Astrocyte (in vitro differentiated cells and primary cell): ENCODE results near the gene MAPKAPK3. TPM values are rescaled to one million over a fixed set of nuclear protein-coding genes. Genes with fewer than 3 reads are reported as not detected.
A peak's percentile ranks its signal among the peaks of the same experiment; 100 is the strongest.

ENCODE experiments used
- DNase-seq: peaks from one replicate; pipeline ENCODE4 v3.0.0-alpha.2; 2010; ENCODE audit warnings: low read depth
- FAIRE-seq: peaks from 2 replicates; lab custom pipeline; 2011; peaks lifted over from hg19 to GRCh38; lab: Jason Lieb, UNC
- H2AFZ ChIP-seq: 2 replicates; pipeline ENCODE4 v1.6.0; 2012; ENCODE audit warnings: low read depth, low read length, inconsistent platforms
- H3K27ac ChIP-seq: 2 replicates; pipeline ENCODE4 v1.5.1; 2011; ENCODE audit warnings: low read depth, low read length, inconsistent platforms
- H3K27me3 ChIP-seq: 2 replicates; pipeline ENCODE4 v1.6.0; 2011; ENCODE audit warnings: low read length, inconsistent platforms; ENCODE audit not compliant: insufficient read depth
- H3K36me3 ChIP-seq: 2 replicates; pipeline ENCODE4 v1.5.1; 2011; ENCODE audit warnings: low read length, inconsistent platforms; ENCODE audit not compliant: insufficient read depth
- H3K4me1 ChIP-seq: 2 replicates; pipeline ENCODE4 v1.5.1; 2011; ENCODE audit warnings: low read length, inconsistent platforms; ENCODE audit not compliant: insufficient read depth
- H3K4me2 ChIP-seq: 2 replicates; pipeline ENCODE4 v1.6.0; 2012; ENCODE audit warnings: low read length, inconsistent platforms
- H3K4me3 ChIP-seq: 2 replicates; pipeline ENCODE4 v1.5.1; 2011; ENCODE audit warnings: low read depth, mild to moderate bottlenecking, low read length, inconsistent platforms; ENCODE audit not compliant: insufficient read depth
- H3K79me2 ChIP-seq: 2 replicates; pipeline ENCODE4 v1.6.0; 2012; ENCODE audit warnings: mild to moderate bottlenecking, low read length, inconsistent platforms; ENCODE audit not compliant: insufficient read depth
- H3K9ac ChIP-seq: 2 replicates; pipeline ENCODE4 v1.6.0; 2012; ENCODE audit warnings: mild to moderate bottlenecking, low read length, inconsistent platforms
- H3K9me3 ChIP-seq: 2 replicates; pipeline ENCODE4 v1.5.1; 2012; ENCODE audit warnings: low read depth, mild to moderate bottlenecking, low read length, inconsistent platforms; ENCODE audit not compliant: insufficient read depth
- H4K20me1 ChIP-seq: 2 replicates; pipeline ENCODE4 v1.6.0; 2012; ENCODE audit warnings: low read length, inconsistent platforms; ENCODE audit not compliant: insufficient read depth
- H3K27ac Mint-ChIP-seq: one replicate; pipeline ENCODE4 v1.8.0; 2021; ENCODE audit warnings: mild to moderate bottlenecking, mixed read lengths; ENCODE audit not compliant: unreplicated experiment
- H3K27me3 Mint-ChIP-seq: one replicate; pipeline ENCODE4 v1.8.0; 2021; ENCODE audit warnings: low read depth, mixed read lengths; ENCODE audit not compliant: unreplicated experiment
- H3K36me3 Mint-ChIP-seq: one replicate; pipeline ENCODE4 v1.8.0; 2021; ENCODE audit warnings: low read depth, mixed read lengths; ENCODE audit not compliant: unreplicated experiment
- H3K4me1 Mint-ChIP-seq: one replicate; pipeline ENCODE4 v1.8.0; 2021; ENCODE audit warnings: low read depth, mixed read lengths; ENCODE audit not compliant: unreplicated experiment
- H3K4me3 Mint-ChIP-seq: one replicate; pipeline ENCODE4 v1.8.0; 2021; ENCODE audit warnings: mild to moderate bottlenecking, moderate library complexity, mixed read lengths; ENCODE audit not compliant: unreplicated experiment
- H3K9me3 Mint-ChIP-seq: one replicate; pipeline ENCODE4 v1.8.0; 2021; ENCODE audit warnings: mild to moderate bottlenecking, mixed read lengths; ENCODE audit not compliant: unreplicated experiment
- EZH2 ChIP-seq: IDR thresholded peaks from 2 replicates; pipeline ENCODE4 v1.6.1; 2012; ENCODE audit warnings: mild to moderate bottlenecking, low read length, inconsistent platforms; ENCODE audit not compliant: insufficient read depth
- total RNA-seq: library from RNA; stranded (reverse); gene quantifications from 2 replicates; pipeline ENCODE4 v1.2.1, GENCODE V29; 2021
- TF ChIP-seq, protein P1 (sequence below): IDR thresholded peaks from 2 replicates; pipeline ENCODE4 v1.5.1; 2011; ENCODE audit warnings: low read depth, mild to moderate bottlenecking, inconsistent platforms, low read length, moderate library complexity; ENCODE audit not compliant: insufficient read depth

Gene MAPKAPK3
- total RNA-seq, 1 donor from 2014 or later: 23.4 TPM

DNA sequence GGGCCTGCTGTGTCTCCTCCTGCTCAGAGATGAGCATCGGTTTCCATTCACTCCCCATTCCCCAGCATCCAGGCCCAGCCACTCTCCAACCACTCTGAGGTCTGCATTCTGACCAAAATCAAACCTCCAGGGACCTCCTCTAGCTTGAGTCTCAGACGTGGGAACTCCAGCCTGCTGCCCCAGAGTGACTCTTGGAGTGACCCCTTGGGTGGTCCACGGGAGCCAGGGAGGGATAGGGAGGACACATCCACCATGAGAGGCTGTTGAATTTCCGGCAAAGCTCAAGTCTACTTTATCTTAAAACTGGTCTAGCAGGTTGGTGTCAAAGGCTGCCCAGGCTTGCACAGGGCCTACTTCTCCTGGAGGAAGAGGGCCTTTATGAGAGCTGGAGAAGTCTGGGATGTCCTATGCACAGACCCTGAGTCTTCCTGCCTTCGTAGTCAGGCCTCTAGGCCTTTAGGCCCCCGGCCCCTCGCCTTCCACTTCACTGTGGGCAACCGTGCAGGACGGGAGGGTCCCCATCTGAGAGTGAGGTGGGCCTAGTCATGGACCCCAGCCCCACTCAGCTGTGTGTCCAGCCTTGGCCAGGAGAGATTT lies 14.3 kb upstream of the MAPKAPK3 start:
- Histone ChIP-seq H3K36me3 (no peaks in the 10 kb centered on the region), H2AFZ (no peak overlapping the region), H3K4me3 (no peak overlapping the region), H3K4me1 (peaks cover 18% of the 10 kb centered on the region), H3K27me3 (no peaks in the 10 kb centered on the region), H3K9ac (peak overlapping the region; percentile 69), H4K20me1 (no peaks in the 10 kb centered on the region), H3K4me2 (no peak overlapping the region), H3K9me3 (no peaks in the 10 kb centered on the region), H3K27ac (peak overlapping the region; percentile 56), H3K79me2 (no peaks in the 10 kb centered on the region)
- Mint-ChIP-seq H3K27ac (peak overlapping the region; percentile 41), H3K36me3 (no peaks in the 10 kb centered on the region), H3K9me3 (no peaks in the 10 kb centered on the region), H3K4me1 (peaks cover 13% of the 10 kb centered on the region), H3K4me3 (no peak overlapping the region), H3K27me3 (peaks cover 35% of the 10 kb centered on the region)
- TF ChIP-seq, protein P1, sequence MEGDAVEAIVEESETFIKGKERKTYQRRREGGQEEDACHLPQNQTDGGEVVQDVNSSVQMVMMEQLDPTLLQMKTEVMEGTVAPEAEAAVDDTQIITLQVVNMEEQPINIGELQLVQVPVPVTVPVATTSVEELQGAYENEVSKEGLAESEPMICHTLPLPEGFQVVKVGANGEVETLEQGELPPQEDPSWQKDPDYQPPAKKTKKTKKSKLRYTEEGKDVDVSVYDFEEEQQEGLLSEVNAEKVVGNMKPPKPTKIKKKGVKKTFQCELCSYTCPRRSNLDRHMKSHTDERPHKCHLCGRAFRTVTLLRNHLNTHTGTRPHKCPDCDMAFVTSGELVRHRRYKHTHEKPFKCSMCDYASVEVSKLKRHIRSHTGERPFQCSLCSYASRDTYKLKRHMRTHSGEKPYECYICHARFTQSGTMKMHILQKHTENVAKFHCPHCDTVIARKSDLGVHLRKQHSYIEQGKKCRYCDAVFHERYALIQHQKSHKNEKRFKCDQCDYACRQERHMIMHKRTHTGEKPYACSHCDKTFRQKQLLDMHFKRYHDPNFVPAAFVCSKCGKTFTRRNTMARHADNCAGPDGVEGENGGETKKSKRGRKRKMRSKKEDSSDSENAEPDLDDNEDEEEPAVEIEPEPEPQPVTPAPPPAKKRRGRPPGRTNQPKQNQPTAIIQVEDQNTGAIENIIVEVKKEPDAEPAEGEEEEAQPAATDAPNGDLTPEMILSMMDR: no peak
- no peak for TF ChIP-seq EZH2
- FAIRE-seq: no peak
- no peak for DNase-seq

DNA sequence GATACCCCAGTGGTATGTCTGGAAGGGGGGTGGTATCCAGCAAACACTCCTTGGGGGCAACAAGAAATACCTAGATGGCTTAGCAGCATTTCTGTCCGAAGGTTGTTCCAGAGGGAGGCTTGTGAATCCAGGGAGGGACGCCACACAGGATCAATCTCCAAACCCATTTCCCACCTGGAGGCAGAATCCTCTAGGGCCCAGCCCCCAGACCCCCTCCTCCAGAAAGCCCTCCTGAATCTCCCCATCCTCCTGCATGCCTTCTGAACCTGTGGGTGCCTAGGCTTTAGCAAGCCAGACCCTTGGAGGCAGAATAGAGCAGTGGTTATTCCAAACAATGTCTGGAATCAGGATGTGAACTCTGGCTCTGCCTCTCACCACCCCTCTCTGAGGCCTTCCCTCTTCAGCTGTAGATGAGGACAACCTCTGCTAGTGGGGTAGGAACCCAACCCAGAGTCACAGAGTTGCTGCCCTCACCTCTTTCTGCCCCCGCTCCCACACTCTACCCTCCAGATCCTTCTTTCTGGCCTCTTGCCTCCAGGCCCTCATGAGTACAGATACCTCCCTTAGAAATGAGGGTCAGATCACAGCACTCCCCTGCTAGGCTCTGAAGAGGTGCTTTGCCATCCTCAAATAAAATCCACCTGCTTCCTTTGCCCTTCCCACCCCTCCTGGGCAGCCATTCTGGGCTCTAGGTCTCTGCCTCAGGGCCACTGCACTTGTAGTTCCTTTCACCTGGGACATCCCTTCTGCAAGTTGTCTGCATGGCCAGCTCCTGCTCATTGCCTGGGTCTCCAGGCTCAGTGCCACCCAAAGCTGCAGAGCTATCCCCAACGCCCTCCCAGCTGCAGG lies 13.5 kb upstream of the MAPKAPK3 start:
- Mint-ChIP-seq H3K4me3 (no peak overlapping the region), H3K27ac (no peak overlapping the region), H3K4me1 (peaks cover 13% of the 10 kb centered on the region), H3K36me3 (no peaks in the 10 kb centered on the region), H3K27me3 (peaks cover 39% of the 10 kb centered on the region), H3K9me3 (no peaks in the 10 kb centered on the region)
- H3K27ac ChIP-seq: no peak overlapping the region
- no peaks in the 10 kb centered on the region for H3K36me3 ChIP-seq
- no peak overlapping the region for H3K4me2 ChIP-seq
- H3K27me3 ChIP-seq: no peaks in the 10 kb centered on the region
- TF ChIP-seq, protein P1: no peak
- no peak for TF ChIP-seq EZH2
- no peak overlapping the region for H3K9ac ChIP-seq
- peaks cover 18% of the 10 kb centered on the region for H3K4me1 ChIP-seq
- H2AFZ ChIP-seq: no peak overlapping the region
- DNase-seq (no peak), FAIRE-seq (no peak)
- H3K9me3 ChIP-seq: no peaks in the 10 kb centered on the region
- no peaks in the 10 kb centered on the region for H4K20me1 ChIP-seq
- no peaks in the 10 kb centered on the region for H3K79me2 ChIP-seq
- H3K4me3 ChIP-seq: no peak overlapping the region
